ENCODE data around the gene SLC22A8.

GRCh38 chr11:62976109-62976508 is 39.5 kb downstream of the SLC22A8 start:
- no peak for TF ChIP-seq POLR2A (IDR thresholded peaks at IDR 0.05)
- TF ChIP-seq, protein P1, sequence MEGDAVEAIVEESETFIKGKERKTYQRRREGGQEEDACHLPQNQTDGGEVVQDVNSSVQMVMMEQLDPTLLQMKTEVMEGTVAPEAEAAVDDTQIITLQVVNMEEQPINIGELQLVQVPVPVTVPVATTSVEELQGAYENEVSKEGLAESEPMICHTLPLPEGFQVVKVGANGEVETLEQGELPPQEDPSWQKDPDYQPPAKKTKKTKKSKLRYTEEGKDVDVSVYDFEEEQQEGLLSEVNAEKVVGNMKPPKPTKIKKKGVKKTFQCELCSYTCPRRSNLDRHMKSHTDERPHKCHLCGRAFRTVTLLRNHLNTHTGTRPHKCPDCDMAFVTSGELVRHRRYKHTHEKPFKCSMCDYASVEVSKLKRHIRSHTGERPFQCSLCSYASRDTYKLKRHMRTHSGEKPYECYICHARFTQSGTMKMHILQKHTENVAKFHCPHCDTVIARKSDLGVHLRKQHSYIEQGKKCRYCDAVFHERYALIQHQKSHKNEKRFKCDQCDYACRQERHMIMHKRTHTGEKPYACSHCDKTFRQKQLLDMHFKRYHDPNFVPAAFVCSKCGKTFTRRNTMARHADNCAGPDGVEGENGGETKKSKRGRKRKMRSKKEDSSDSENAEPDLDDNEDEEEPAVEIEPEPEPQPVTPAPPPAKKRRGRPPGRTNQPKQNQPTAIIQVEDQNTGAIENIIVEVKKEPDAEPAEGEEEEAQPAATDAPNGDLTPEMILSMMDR (IDR thresholded peaks at IDR 0.05): no peak

All from tibial nerve (tissue), 3 donors.